ENCODE results near the gene TEX52.
A peak's percentile ranks its signal among the peaks of the same experiment; 100 is the strongest.
"Not testable (repeated sequence)": the region's sequence is repeated elsewhere in the genome, so short reads cannot be mapped to it uniquely, and the experiment has no call there.

Gene TEX52

GRCh38 chr12:2863402-2863801 is 6.6 kb upstream of the TEX52 start:
- not testable (repeated sequence) for DNase-seq

- no peak for DNase-seq
These were observed 6.0 kb upstream of the TEX52 start for GRCh38 chr12:2862876-2863275.

GRCh38 chr12:2860170-2860569 is 3.3 kb upstream of the TEX52 start:
- no peak for DNase-seq

GRCh38 chr12:2858944-2859421 is 2.1 kb upstream of the TEX52 start:
- DNase-seq, result no peak

GRCh38 chr12:2858334-2858733 is 1.5 kb upstream of the TEX52 start:
- DNase-seq, result no peak

- no peak for DNase-seq
These were observed 737 bp upstream of the TEX52 start for GRCh38 chr12:2857576-2857975.

- no peak for DNase-seq
These were observed 788 bp downstream of the TEX52 start for GRCh38 chr12:2856051-2856450.

- no peak for DNase-seq
These were observed 1.3 kb downstream of the TEX52 start for GRCh38 chr12:2855546-2855945.

- DNase-seq, result no peak
These were observed 2.0 kb downstream of the TEX52 start for GRCh38 chr12:2854669-2855453.

- DNase-seq, result peak; percentile 29 to 81
These were observed 3.2 kb downstream of the TEX52 start for GRCh38 chr12:2853626-2854025.

- no peak for DNase-seq
These were observed 4.9 kb downstream of the TEX52 start for GRCh38 chr12:2851931-2852330.

GRCh38 chr12:2845280-2845679 is 11.6 kb downstream of the TEX52 start:
- no peak for DNase-seq

- no peak for DNase-seq
These were observed 12.1 kb downstream of the TEX52 start for GRCh38 chr12:2844786-2845185.

GRCh38 chr12:2842948-2843347 is 13.9 kb downstream of the TEX52 start:
- no peak for DNase-seq

- DNase-seq, result peak in 1 of 2 experiments; percentile 42
These were observed 15.7 kb downstream of the TEX52 start for GRCh38 chr12:2841056-2841650.

GRCh38 chr12:2836574-2836973 is 20.3 kb downstream of the TEX52 start:
- no peak for DNase-seq

- no peak for DNase-seq
These were observed 21.0 kb downstream of the TEX52 start for GRCh38 chr12:2835691-2836403.

- peak in 1 of 2 experiments; percentile 56 for DNase-seq
These were observed 22.0 kb downstream of the TEX52 start, which contains the start of gene NRIP2 for GRCh38 chr12:2834581-2835491. TSS of gene NRIP2 (minus strand) at chr12:2835035. CDS start at chr12:2834983, 52 bp downstream.

GRCh38 chr12:2833810-2834209 is 23.0 kb downstream of the TEX52 start:
- DNase-seq, result no peak

- no peak for DNase-seq
These were observed 23.5 kb downstream of the TEX52 start for GRCh38 chr12:2833327-2833726.

GRCh38 chr12:2832550-2833127 is 24.2 kb downstream of the TEX52 start:
- DNase-seq, result no peak

- no peak for DNase-seq
These were observed 27.6 kb downstream of the TEX52 start for GRCh38 chr12:2829275-2829674.
